CD4-positive, alpha-beta T cell treated with Interleukin-15 for 1 hour (primary cell): ENCODE measurements around the gene C3orf52.

Experiments
- DNase-seq: peaks from one replicate; pipeline ENCODE4 v3.0.0-alpha.2; 2020

Gene C3orf52

DNA sequence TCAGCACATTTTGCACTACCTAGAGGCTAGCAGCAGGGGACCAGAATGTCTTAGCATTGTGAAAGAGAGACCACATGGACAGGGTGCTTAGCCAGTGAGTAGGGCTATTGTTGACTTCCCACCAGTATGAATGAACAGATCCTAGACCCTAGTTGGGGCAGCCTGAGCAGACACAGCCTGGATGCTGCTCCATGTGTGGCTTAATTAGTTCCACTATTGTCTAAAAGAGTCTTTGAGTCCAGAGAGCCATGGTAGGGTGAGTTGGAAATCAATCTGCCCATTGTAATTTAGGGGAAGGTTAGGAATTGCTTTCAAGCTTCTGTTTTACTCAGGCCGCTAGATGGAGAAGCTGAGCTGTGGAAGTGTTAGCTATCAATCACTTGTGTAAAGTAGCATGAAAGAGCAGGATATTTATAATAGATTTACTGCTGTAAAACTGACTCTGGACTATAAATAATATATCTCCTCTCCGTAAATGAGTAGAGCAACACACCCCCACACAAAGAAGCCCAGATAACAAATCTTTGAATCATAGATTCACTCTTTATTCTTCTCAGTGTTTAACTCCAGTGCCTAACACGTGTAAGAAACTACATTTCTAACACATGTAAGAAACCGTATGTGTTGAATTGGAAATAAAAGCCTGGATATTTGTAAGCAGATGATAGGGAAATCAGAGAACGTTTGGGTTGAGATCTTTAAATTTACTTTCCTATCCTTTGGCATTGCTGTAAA lies 50.9 kb downstream of the C3orf52 start:
- DNase-seq, result no peak

DNA sequence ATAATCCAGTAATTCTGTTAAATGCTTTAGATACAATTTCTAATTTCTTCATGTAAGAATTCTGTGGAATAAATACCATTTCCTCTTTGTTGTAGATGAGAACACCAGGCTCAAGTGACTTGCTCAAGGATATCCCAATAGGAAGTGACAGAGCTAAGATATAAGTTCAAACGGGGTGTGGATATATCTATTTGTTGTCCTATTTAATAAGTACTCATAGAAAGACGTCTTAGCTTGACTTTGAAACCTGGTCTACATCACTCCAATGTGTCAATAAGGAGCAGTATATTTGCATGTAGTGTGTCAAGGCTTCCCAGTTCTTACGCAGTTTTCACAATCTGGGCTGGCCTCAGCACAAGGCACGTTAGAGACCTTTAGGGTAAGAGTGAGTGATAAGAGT lies 51.6 kb downstream of the C3orf52 start:
- no peak for DNase-seq

DNA sequence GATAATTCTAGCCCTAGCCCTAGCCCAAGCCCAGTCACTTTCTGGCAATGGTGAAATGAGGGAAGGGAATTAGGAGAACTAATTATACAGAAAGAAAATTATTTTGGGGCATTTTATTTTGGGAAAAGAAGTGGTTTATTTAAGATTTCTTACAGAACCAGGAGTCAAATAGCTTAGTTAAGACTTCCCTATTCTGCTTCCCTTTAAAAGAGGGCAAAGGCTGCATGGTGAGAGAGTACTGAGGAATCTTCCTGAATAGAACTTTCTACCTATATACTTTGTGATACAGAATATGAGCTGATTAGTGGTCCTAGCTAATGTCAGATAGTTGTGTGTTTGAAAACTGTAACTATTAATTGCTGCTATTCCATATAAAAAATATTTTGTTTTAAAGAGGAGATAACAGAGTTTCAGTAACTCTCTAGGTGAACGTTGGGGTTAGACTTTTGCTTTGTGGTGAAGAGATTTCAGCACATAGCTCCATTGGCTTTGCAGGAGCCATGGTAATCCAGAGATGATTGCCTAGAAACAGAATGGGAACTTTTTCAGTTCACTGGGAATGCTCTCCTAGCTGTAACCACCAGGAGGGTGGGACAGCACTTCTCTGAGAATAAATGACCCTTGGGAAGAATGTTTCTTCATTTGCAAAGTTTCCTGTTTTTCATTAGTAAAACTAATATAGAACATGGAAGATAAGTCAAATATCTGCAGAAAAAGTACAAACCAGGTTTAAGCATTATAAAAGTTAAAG lies 52.2 kb downstream of the C3orf52 start:
- DNase-seq, result no peak

DNA sequence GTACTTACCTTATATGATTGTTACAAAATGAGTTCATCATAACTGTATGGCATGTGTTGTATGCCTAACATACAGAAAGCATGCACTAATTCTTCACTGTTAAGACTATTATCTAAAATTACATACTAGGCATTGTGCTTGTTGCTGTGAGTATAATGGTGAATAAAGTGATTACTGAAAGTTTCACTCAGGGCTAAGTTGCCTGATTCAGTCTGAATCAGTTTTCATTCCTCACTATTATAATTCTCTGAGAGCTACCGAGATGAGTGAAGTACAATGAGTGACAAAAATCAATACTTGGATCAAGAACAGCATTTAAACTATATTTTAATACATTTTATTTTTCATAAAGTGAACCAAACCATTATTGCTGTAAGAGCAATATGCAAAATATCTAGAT lies 54.4 kb downstream of the C3orf52 start:
- DNase-seq, result no peak

DNA sequence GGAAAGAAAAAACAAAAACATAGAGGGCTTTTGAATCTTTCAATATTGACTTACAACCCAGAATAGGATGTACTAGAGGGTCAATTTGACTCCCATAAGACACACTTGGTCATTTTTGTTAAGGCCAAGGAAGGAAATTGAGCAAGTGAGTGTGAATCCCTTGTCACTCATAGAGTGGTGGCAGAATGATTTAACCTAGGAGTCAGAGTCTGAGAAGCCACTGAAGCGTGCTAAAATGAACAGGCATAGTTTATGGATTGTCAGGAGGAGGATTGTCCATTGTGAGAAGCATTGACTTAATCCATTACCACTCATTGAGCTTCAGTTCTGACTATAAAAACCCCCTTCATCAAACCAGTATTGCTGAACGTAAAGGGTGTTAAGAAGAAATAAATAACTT lies 55.1 kb downstream of the C3orf52 start:
- DNase-seq, result no peak

DNA sequence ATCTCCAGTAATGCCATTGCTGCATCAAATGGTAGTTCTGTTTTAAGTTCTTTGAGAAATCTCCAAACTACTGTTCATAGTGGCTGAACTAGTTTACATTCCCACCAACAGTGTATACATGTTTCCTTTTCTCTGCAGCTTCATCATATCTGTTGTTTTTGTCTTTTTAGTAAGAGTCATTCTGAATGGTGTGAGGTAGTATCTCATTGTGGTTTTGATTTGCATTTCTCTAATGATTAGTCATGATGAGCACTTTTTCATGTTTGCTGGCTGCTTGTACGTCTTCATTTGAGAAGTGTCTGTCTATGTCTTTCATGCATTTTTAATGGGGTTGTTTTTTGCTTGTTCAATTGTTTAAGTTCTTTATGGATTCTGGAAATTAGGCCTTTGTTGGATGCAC lies 57.1 kb downstream of the C3orf52 start:
- no peak for DNase-seq

DNA sequence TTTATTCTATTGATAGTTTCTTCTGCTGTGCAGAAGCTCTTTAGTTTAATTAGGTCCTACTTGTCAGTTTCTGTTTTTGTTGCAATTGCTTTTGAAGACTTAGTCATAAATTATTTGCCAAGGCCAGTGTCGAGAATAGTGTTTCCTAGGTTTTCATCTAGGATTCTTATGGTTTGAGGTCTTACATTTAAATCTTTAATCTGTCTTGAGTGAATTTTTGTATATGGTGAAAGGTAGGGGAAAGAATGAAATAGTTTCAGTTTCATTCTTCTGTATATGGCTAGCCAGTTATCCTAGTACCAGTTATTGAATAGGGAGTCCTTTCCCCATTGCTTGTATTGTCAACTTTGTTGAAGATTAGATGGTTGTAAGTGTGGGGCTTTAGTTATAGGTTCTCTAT lies 57.5 kb downstream of the C3orf52 start:
- no peak for DNase-seq

DNA sequence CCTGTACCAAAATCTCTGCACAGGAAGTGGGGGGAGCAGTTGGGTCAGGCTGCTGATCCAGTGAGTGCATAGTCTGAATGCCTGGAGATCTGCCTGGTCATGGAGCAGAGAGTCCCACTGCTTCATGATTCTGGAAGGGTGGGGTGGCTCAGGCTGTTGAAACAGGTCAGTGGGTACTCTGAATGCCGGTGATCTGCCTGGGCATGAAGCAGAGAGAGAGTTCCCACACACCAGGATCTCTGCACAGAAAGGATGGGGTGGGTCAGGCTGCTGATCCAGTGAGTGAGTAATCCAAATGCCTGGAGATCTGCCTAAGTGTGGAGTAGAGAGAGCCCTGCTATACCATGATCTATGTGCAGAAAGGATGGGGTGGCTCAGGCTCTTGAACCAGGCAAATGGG lies 62.9 kb downstream of the C3orf52 start:
- no peak for DNase-seq

DNA sequence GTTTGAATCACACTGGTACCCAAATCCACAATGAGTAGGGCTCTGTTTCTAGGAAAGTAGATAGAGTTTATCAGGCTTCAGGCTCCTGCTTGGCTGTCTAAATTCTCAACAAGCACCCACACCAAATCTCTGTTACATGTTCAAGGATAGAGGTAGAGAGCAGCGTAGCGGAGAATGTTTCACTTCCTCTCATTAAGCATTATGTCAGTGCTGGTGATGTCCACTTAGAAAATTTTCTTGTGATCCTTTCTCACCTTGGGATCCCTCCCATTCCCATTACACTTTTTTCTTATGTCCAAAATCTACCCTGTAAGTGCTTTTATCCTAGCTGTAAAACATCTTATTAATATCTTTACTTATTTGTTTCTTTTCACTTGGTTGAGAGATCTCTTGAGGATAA lies 81.6 kb downstream of the C3orf52 start:
- DNase-seq, result no peak
